OCI-LY3 (cell line): ENCODE results near the gene HERC2.
"Not testable (repeated sequence)": the region's sequence is repeated elsewhere in the genome, so short reads cannot be mapped to it uniquely, and the experiment has no call there.

Source experiments
- H2AFZ ChIP-seq: fragments of 200-600, 300-600 bp; shearing (Covaris generic); 2 replicates; pipeline ENCODE4 v1.6.0; 2014; ENCODE audit warnings: antibody characterized with exemption, low read depth, low read length
- H3K27ac ChIP-seq: fragments of 200-600, 300-600 bp; sonication (generic); 2 replicates; pipeline ENCODE4 v1.5.1; 2014; ENCODE audit warnings: mild to moderate bottlenecking, low read length, moderate library complexity, mixed read lengths
- H3K27me3 ChIP-seq: fragments of 200-600, 300-600 bp; sonication (generic); 2 replicates; pipeline ENCODE4 v1.6.1; 2014; ENCODE audit warnings: low read depth, low read length, mixed read lengths
- H3K36me3 ChIP-seq: fragments of 200-600, 300-600 bp; sonication (generic); replicated peaks from 2 replicates; pipeline ENCODE3; 2014; ENCODE audit warnings: low read depth, low read length, mixed read lengths
- H3K4me1 ChIP-seq: fragments of 300-600, 200-600 bp; sonication (generic); 2 replicates; pipeline ENCODE4 v1.6.1; 2014; ENCODE audit warnings: low read length, mixed read lengths
- H3K4me2 ChIP-seq: fragments of 200-600, 300-600 bp; sonication (generic); 2 replicates; pipeline ENCODE4 v1.6.1; 2014; ENCODE audit warnings: low read length, mixed read lengths
- H3K4me3 ChIP-seq: fragments of 300-600, 200-600 bp; sonication (generic); 2 replicates; pipeline ENCODE4 v1.5.1; 2014; ENCODE audit warnings: antibody characterized with exemption, mild to moderate bottlenecking, low read length, moderate library complexity
- H3K79me2 ChIP-seq: fragments of 300-600, 200-600 bp; shearing (Covaris generic); 2 replicates; pipeline ENCODE4 v1.6.1; 2014; ENCODE audit warnings: mild to moderate bottlenecking, low read length, mixed read lengths
- H3K9ac ChIP-seq: fragments of 300-600, 200-600 bp; shearing (Covaris generic); 2 replicates; pipeline ENCODE4 v1.6.0; 2014; ENCODE audit warnings: mild to moderate bottlenecking, low read length, moderate library complexity
- H3K9me3 ChIP-seq: fragments of 200-600, 300-600 bp; shearing (Covaris generic); 2 replicates; pipeline ENCODE4 v1.6.1; 2014; ENCODE audit warnings: low read length, mixed read lengths; ENCODE audit not compliant: insufficient read depth
- H4K20me1 ChIP-seq: fragments of 200-600, 300-600 bp; sonication (generic); 2 replicates; pipeline ENCODE4 v1.6.1; 2016; ENCODE audit warnings: low read length, mixed read lengths; ENCODE audit not compliant: insufficient read depth
- CTCF ChIP-seq: fragments of 200-600, 300-600 bp; sonication (generic); IDR thresholded peaks from 2 replicates; pipeline ENCODE4 v1.5.1; 2014; ENCODE audit warnings: antibody characterized with exemption, low read length, low read depth
- EZH2phosphoT487 ChIP-seq: fragments of 200-600 bp; shearing (Covaris generic); IDR thresholded peaks from 2 replicates; pipeline ENCODE4 v1.6.1; 2018; ENCODE audit warnings: antibody characterized with exemption, mixed run types, low read depth

HERC2 gene

GRCh38 chr15:28123408-28124023 lies 198.5 kb downstream of the HERC2 start:
- peaks cover 12% of the 10 kb centered on the region for H3K4me1 ChIP-seq
- no peak overlapping the region for H3K4me3 ChIP-seq
- no peaks in the 10 kb centered on the region for H3K36me3 ChIP-seq
- H3K27me3 ChIP-seq = no peaks in the 10 kb centered on the region
- H3K9ac ChIP-seq = no peak overlapping the region
- H2AFZ ChIP-seq = no peak overlapping the region
- no peaks in the 10 kb centered on the region for H4K20me1 ChIP-seq
- no peak overlapping the region for H3K4me2 ChIP-seq
- no peaks in the 10 kb centered on the region for H3K9me3 ChIP-seq
- no peak overlapping the region for H3K27ac ChIP-seq
- TF ChIP-seq CTCF = peak; percentile 61
- no peak for TF ChIP-seq EZH2phosphoT487
- no peaks in the 10 kb centered on the region for H3K79me2 ChIP-seq

GRCh38 chr15:28122038-28122949 lies 199.7 kb downstream of the HERC2 start:
- no peak for TF ChIP-seq EZH2phosphoT487
- no peak for TF ChIP-seq CTCF
- Histone ChIP-seq H3K27me3 (no peaks in the 10 kb centered on the region), H3K4me2 (no peak overlapping the region), H3K36me3 (no peaks in the 10 kb centered on the region), H3K4me3 (no peak overlapping the region), H3K9ac (no peak overlapping the region), H3K4me1 (no peaks in the 10 kb centered on the region), H3K9me3 (no peaks in the 10 kb centered on the region), H3K79me2 (no peaks in the 10 kb centered on the region), H3K27ac (no peak overlapping the region), H2AFZ (no peak overlapping the region), H4K20me1 (no peaks in the 10 kb centered on the region)

GRCh38 chr15:28121577-28121976 lies 200.4 kb downstream of the HERC2 start:
- H3K9ac ChIP-seq, H4K20me1 ChIP-seq, H3K4me2 ChIP-seq, H2AFZ ChIP-seq, H3K9me3 ChIP-seq, H3K79me2 ChIP-seq, H3K4me3 ChIP-seq, H3K36me3 ChIP-seq, H3K27me3 ChIP-seq, H3K27ac ChIP-seq, H3K4me1 ChIP-seq: not testable (repeated sequence)

- Histone ChIP-seq H3K4me2 (no peak overlapping the region), H3K27me3 (no peaks in the 10 kb centered on the region), H4K20me1 (no peaks in the 10 kb centered on the region), H3K9ac (no peak overlapping the region), H2AFZ (no peak overlapping the region), H3K79me2 (no peaks in the 10 kb centered on the region), H3K27ac (no peak overlapping the region), H3K36me3 (no peaks in the 10 kb centered on the region), H3K4me3 (no peak overlapping the region), H3K9me3 (no peaks in the 10 kb centered on the region), H3K4me1 (no peaks in the 10 kb centered on the region)
- no peak for TF ChIP-seq CTCF
- no peak for TF ChIP-seq EZH2phosphoT487
Observed at GRCh38 chr15:28120359-28120640, 201.7 kb downstream of the HERC2 start.
